Thoracic aorta (tissue), 2 donors: ENCODE measurements around the gene LRIG2. TPM values are rescaled to one million over a fixed set of nuclear protein-coding genes. Genes with fewer than 3 reads are reported as not detected.

Experiments
- ATAC-seq: fragments of 150-250 bp; one replicate; pipeline ENCODE4 v1.8.0; 2017; ENCODE audit warnings: low read depth; ENCODE audit not compliant: insufficient number of reproducible peaks, low FRiP score
- DNase-seq: peaks from one replicate; pipeline ENCODE4 v3.0.0-alpha.2; 2020; ENCODE audit warnings: low spot score
- H3K27ac ChIP-seq, 2 donors: fragments of 200-600 bp; sonication (generic); 1 replicate in 1 of 2; 2 replicates in 1 of 2; pipeline ENCODE4 v1.5.1; 2016; ENCODE audit warnings: mild to moderate bottlenecking in 2 of 2, moderate library complexity in 2 of 2
- H3K27me3 ChIP-seq: fragments of 200-600 bp; sonication (generic); replicated peaks from 2 replicates; pipeline ENCODE4 v1.6.0; 2016; ENCODE audit warnings: mild to moderate bottlenecking; ENCODE audit not compliant: insufficient read depth
- H3K36me3 ChIP-seq: fragments of 200-600 bp; sonication (generic); one replicate; pipeline ENCODE4 v1.5.1; 2016
- H3K4me1 ChIP-seq, 2 donors: fragments of 200-600 bp; sonication (generic); 1 replicate in 1 of 2; 2 replicates in 1 of 2; pipeline versions ENCODE4 v1.5.1 to v1.6.0; 2016; ENCODE audit warnings: low read depth in 2 of 2, mild to moderate bottlenecking in 1 of 2; ENCODE audit not compliant: control insufficient read depth in 1 of 2
- H3K4me3 ChIP-seq: fragments of 200-600 bp; sonication (generic); 2 replicates; pipeline ENCODE4 v1.5.1; 2016; ENCODE audit warnings: mild to moderate bottlenecking
- H3K9me3 ChIP-seq: fragments of 200-600 bp; sonication (generic); 2 replicates; pipeline ENCODE4 v1.5.1; 2016
- CTCF ChIP-seq: fragments of 200-600 bp; sonication (generic); IDR thresholded peaks from one replicate; pipeline ENCODE4 v1.5.1; 2019; ENCODE audit warnings: antibody characterized with exemption
- total RNA-seq, 2 donors: library from RNA; depleted of rRNA; stranded (reverse); fragments of >200 nt; gene quantifications; one replicate each; pipeline versions ENCODE4 v1.1.0 to v1.2.3, GENCODE V29; 2016

LRIG2 gene
- total RNA-seq, 2 donors from 2014 or later, result 13.4 to 44.7 TPM

DNA sequence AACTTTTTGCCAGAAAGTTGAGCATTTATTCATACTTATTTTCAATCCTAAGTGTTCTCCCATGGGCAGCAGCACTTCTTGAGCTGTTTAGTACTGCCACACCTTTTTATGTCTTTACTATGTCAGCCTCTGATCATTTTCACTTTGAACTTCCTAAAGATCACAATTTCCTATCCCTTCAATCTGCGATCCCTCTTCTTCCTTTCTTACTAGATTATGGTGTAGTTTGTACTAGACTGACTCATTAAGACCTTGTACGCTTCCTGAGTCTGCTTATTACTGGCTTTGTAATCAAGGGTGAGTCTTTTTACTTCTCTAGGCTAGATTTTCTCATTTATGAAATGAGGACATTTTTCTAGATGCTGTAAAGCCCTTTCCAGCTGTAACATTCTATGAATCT is 55.1 kb downstream of the LRIG2 start:
- Histone ChIP-seq H3K9me3 (no peaks in the 10 kb centered on the region), H3K4me1 (no peaks in the 10 kb centered on the region), H3K27me3 (no peaks in the 10 kb centered on the region), H3K4me3 (no peak overlapping the region), H3K27ac (no peak overlapping the region), H3K36me3 (peaks cover 6% of the 10 kb centered on the region)
- DNase-seq, result no peak
- no peak for ATAC-seq
- TF ChIP-seq CTCF, result no peak

GRCh38 chr1:113129529-113130185 is 56.7 kb downstream of the LRIG2 start:
- H3K9me3 ChIP-seq, result no peaks in the 10 kb centered on the region
- H3K27ac ChIP-seq, result no peak overlapping the region
- no peak overlapping the region for H3K4me3 ChIP-seq
- DNase-seq, result no peak
- no peaks in the 10 kb centered on the region for H3K4me1 ChIP-seq
- H3K36me3 ChIP-seq, result no peaks in the 10 kb centered on the region
- no peaks in the 10 kb centered on the region for H3K27me3 ChIP-seq
- ATAC-seq, result no peak
- TF ChIP-seq CTCF, result no peak

GRCh38 chr1:113133038-113133437 is 60.0 kb downstream of the LRIG2 start:
- TF ChIP-seq CTCF, result no peak
- DNase-seq (no peak), ATAC-seq (no peak)
- Histone ChIP-seq H3K9me3 (no peaks in the 10 kb centered on the region), H3K4me1 (no peaks in the 10 kb centered on the region), H3K27me3 (no peaks in the 10 kb centered on the region), H3K36me3 (no peaks in the 10 kb centered on the region), H3K4me3 (no peak overlapping the region), H3K27ac (no peak overlapping the region)

GRCh38 chr1:113133759-113134158 is 60.8 kb downstream of the LRIG2 start:
- ATAC-seq, result no peak
- Histone ChIP-seq H3K36me3 (no peaks in the 10 kb centered on the region), H3K27ac (no peak overlapping the region), H3K4me3 (no peak overlapping the region), H3K4me1 (no peaks in the 10 kb centered on the region), H3K9me3 (no peaks in the 10 kb centered on the region), H3K27me3 (no peaks in the 10 kb centered on the region)
- no peak for TF ChIP-seq CTCF
- DNase-seq, result no peak

- no peak overlapping the region for H3K27ac ChIP-seq
- ATAC-seq (no peak), DNase-seq (no peak)
- no peak for TF ChIP-seq CTCF
- no peaks in the 10 kb centered on the region for H3K9me3 ChIP-seq
- H3K4me1 ChIP-seq, result no peaks in the 10 kb centered on the region
- no peaks in the 10 kb centered on the region for H3K27me3 ChIP-seq
- no peak overlapping the region for H3K4me3 ChIP-seq
- no peaks in the 10 kb centered on the region for H3K36me3 ChIP-seq
Observed at GRCh38 chr1:113135460-113135859, 62.5 kb downstream of the LRIG2 start.
